ENCODE results near the gene INPP5A. TPM values are rescaled to one million over a fixed set of nuclear protein-coding genes. Genes with fewer than 3 reads are reported as not detected.
"Not testable (repeated sequence)": the region's sequence is repeated elsewhere in the genome, so short reads cannot be mapped to it uniquely, and the experiment has no call there.

Gene INPP5A
- total RNA-seq, 1 donor from 2014 or later = 45.2 TPM

DNA sequence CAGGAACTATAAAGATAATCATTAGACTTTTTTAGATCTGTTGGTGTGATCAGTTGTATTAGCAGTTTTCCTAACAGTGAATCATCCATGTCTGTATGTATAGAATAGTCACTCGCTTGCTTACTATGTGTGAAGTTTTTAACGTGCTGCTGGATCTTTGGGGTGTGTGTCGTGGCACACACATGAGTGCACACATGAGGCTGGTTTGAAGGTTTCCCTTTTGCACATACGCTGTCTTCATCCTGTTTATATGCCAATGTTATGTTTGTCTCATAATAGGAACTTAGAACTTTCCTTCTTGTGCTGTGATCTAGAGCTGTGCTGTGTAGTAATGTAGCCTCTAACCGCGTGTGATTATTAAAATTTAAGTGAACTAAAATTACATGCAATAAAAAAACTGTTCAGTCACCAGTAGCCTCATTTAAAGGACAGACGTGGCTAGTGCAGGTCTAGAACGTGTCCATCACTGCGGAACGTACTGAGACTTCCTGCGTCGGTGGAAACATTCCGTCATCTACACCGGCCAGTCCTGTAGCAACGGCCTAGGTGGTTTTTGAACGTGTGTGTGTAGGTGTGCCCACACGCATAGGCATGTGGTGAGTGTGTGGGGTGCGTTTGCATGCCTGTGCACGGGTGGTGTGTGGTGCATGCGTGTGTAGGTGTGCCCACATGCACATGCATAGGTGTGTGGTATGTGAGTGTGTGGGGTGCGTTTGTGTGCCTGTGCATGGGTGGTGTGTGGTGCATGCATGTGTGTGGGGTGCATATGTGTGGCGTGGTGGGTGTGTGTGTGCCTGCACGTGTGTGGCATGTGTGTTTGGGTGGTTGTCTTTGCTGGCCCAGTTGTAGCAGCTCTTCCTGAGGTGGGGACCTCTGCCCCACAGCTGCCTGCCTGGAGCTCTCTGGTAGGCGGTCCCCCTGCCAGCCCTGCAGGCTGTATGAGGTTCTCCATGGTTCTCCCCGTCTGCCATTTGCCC lies 56.6 kb downstream of the INPP5A start:
- Mint-ChIP-seq H3K36me3 (ENCODE audit: low read depth, unreplicated experiment) (peaks cover 13% of the 10 kb centered on the region), H3K27ac (ENCODE audit: unreplicated experiment) (peak overlapping the region; percentile 25), H3K9me3 (ENCODE audit: unreplicated experiment) (peaks cover 6% of the 10 kb centered on the region), H3K4me1 (ENCODE audit: unreplicated experiment) (peaks cover 28% of the 10 kb centered on the region), H3K27me3 (ENCODE audit: unreplicated experiment) (peaks cover 4% of the 10 kb centered on the region), H3K4me3 (ENCODE audit: unreplicated experiment) (no peak overlapping the region)
- no peak for DNase-seq (ENCODE audit: low spot score)
- TF ChIP-seq, protein P1, sequence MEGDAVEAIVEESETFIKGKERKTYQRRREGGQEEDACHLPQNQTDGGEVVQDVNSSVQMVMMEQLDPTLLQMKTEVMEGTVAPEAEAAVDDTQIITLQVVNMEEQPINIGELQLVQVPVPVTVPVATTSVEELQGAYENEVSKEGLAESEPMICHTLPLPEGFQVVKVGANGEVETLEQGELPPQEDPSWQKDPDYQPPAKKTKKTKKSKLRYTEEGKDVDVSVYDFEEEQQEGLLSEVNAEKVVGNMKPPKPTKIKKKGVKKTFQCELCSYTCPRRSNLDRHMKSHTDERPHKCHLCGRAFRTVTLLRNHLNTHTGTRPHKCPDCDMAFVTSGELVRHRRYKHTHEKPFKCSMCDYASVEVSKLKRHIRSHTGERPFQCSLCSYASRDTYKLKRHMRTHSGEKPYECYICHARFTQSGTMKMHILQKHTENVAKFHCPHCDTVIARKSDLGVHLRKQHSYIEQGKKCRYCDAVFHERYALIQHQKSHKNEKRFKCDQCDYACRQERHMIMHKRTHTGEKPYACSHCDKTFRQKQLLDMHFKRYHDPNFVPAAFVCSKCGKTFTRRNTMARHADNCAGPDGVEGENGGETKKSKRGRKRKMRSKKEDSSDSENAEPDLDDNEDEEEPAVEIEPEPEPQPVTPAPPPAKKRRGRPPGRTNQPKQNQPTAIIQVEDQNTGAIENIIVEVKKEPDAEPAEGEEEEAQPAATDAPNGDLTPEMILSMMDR (IDR thresholded peaks at IDR 0.05; ENCODE audit: unreplicated experiment) = no peak

GRCh38 chr10:132595021-132595420 lies 57.4 kb downstream of the INPP5A start:
- H3K9me3 Mint-ChIP-seq (ENCODE audit: unreplicated experiment) = peaks cover 7% of the 10 kb centered on the region
- no peak overlapping the region for H3K4me3 Mint-ChIP-seq (ENCODE audit: unreplicated experiment)
- no peak for DNase-seq (ENCODE audit: low spot score)
- TF ChIP-seq, protein P1 (IDR thresholded peaks at IDR 0.05; ENCODE audit: unreplicated experiment) = no peak
- no peak overlapping the region for H3K27ac Mint-ChIP-seq (ENCODE audit: unreplicated experiment)
- peaks cover 4% of the 10 kb centered on the region for H3K27me3 Mint-ChIP-seq (ENCODE audit: unreplicated experiment)
- H3K4me1 Mint-ChIP-seq (ENCODE audit: unreplicated experiment) = peaks cover 27% of the 10 kb centered on the region
- peaks cover 16% of the 10 kb centered on the region for H3K36me3 Mint-ChIP-seq (ENCODE audit: low read depth, unreplicated experiment)

GRCh38 chr10:132595854-132596253 lies 58.3 kb downstream of the INPP5A start:
- Mint-ChIP-seq H3K27me3 (ENCODE audit: unreplicated experiment) (peaks cover 4% of the 10 kb centered on the region), H3K4me3 (ENCODE audit: unreplicated experiment) (no peak overlapping the region), H3K27ac (ENCODE audit: unreplicated experiment) (no peak overlapping the region), H3K4me1 (ENCODE audit: unreplicated experiment) (peaks cover 20% of the 10 kb centered on the region), H3K36me3 (ENCODE audit: low read depth, unreplicated experiment) (peaks cover 17% of the 10 kb centered on the region), H3K9me3 (ENCODE audit: unreplicated experiment) (peaks cover 13% of the 10 kb centered on the region)
- no peak for DNase-seq (ENCODE audit: low spot score)
- TF ChIP-seq, protein P1 (IDR thresholded peaks at IDR 0.05; ENCODE audit: unreplicated experiment) = no peak

GRCh38 chr10:132596742-132597279 lies 59.2 kb downstream of the INPP5A start:
- TF ChIP-seq, protein P1 (IDR thresholded peaks at IDR 0.05; ENCODE audit: unreplicated experiment) = no peak
- H3K4me3 Mint-ChIP-seq (ENCODE audit: unreplicated experiment) = no peak overlapping the region
- peaks cover 11% of the 10 kb centered on the region for H3K4me1 Mint-ChIP-seq (ENCODE audit: unreplicated experiment)
- peaks cover 13% of the 10 kb centered on the region for H3K9me3 Mint-ChIP-seq (ENCODE audit: unreplicated experiment)
- no peak overlapping the region for H3K27ac Mint-ChIP-seq (ENCODE audit: unreplicated experiment)
- DNase-seq (ENCODE audit: low spot score) = no peak
- peaks cover 3% of the 10 kb centered on the region for H3K27me3 Mint-ChIP-seq (ENCODE audit: unreplicated experiment)
- H3K36me3 Mint-ChIP-seq (ENCODE audit: low read depth, unreplicated experiment) = peaks cover 20% of the 10 kb centered on the region

GRCh38 chr10:132597654-132598053 lies 60.1 kb downstream of the INPP5A start:
- H3K4me1 Mint-ChIP-seq (ENCODE audit: unreplicated experiment) = peaks cover 10% of the 10 kb centered on the region
- H3K27me3 Mint-ChIP-seq (ENCODE audit: unreplicated experiment) = peaks cover 3% of the 10 kb centered on the region
- peaks cover 13% of the 10 kb centered on the region for H3K9me3 Mint-ChIP-seq (ENCODE audit: unreplicated experiment)
- H3K36me3 Mint-ChIP-seq (ENCODE audit: low read depth, unreplicated experiment) = peaks cover 20% of the 10 kb centered on the region
- DNase-seq (ENCODE audit: low spot score) = no peak
- TF ChIP-seq, protein P1 (IDR thresholded peaks at IDR 0.05; ENCODE audit: unreplicated experiment) = no peak
- H3K4me3 Mint-ChIP-seq (ENCODE audit: unreplicated experiment) = no peak overlapping the region
- no peak overlapping the region for H3K27ac Mint-ChIP-seq (ENCODE audit: unreplicated experiment)

DNA sequence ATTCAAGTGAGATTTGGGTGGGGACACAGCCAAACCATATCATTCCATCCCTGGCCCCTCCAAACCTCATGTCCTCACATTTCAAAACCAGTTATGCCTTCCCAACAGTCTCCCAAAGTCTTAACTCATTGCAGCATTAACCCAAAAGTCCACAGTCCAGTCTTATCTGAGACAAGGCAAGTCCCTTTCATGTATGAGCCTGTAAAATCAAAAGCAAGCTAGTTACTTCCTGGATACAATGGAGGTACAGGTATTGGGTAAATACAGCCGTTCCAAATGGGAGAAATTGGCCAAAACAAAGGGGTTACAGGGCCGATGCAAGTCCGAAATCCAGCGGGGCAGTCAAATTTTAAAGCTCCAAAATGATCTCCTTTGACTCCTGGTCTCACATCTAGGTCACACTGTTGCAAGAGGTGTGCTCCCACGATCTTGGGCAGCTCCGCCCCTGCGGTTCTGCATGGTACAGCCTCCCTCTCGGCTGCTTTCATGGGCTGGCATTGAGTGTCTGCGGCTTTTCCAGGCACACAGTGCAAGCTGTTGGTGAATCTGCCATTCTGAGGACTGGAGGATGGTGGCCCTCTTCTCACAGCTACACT lies 61.5 kb downstream of the INPP5A start:
- not testable (repeated sequence) for H3K4me3 Mint-ChIP-seq (ENCODE audit: unreplicated experiment); H3K27me3 Mint-ChIP-seq (ENCODE audit: unreplicated experiment); DNase-seq (ENCODE audit: low spot score); H3K4me1 Mint-ChIP-seq (ENCODE audit: unreplicated experiment); H3K27ac Mint-ChIP-seq (ENCODE audit: unreplicated experiment)
- Mint-ChIP-seq H3K9me3 (ENCODE audit: unreplicated experiment) (peaks cover 13% of the 10 kb centered on the region), H3K36me3 (ENCODE audit: low read depth, unreplicated experiment) (peaks cover 20% of the 10 kb centered on the region)

Data from endothelial cell (in vitro differentiated cells).